Subcutaneous adipose tissue (tissue), 4 donors: ENCODE measurements around the gene ADD3. TPM values are rescaled to one million over a fixed set of nuclear protein-coding genes. Genes with fewer than 3 reads are reported as not detected.

Source experiments
- CTCF ChIP-seq: fragments of 450-650 bp; IDR thresholded peaks from one replicate; pipeline ENCODE4 v1.5.1; 2016; ENCODE audit warnings: low read depth, mild to moderate bottlenecking, control low read depth, antibody characterized with exemption, moderate library complexity
- total RNA-seq, 4 donors: library from RNA; depleted of rRNA; stranded (reverse); fragments of >200 nt; gene quantifications; one replicate each; pipeline ENCODE4 v1.1.0, GENCODE V29; 2016

The ADD3 gene
- total RNA-seq, 4 donors from 2014 or later = 139 to 654 (median 170) TPM

GRCh38 chr10:110107887-110108286, 100.1 kb downstream of the ADD3 start:
- TF ChIP-seq CTCF = no peak

DNA sequence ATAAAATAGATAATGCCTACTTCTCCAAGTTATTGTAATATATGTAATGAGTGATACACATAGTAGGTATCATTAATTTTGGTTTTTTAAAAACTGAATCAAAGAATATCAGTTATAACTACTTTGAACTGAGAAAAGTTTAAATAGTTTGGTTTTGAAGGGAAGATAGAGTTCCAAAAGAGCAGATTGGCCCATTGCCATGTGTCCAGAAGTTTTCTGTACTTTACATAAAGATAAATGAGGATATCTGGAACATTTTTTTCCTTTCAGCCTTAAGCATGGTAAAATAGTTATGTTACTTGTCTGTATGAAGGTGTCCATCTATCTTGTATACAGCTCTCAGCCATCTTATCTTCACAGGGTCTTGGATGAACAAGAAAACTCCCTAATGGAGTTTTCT, 101.7 kb downstream of the ADD3 start:
- TF ChIP-seq CTCF = no peak

DNA sequence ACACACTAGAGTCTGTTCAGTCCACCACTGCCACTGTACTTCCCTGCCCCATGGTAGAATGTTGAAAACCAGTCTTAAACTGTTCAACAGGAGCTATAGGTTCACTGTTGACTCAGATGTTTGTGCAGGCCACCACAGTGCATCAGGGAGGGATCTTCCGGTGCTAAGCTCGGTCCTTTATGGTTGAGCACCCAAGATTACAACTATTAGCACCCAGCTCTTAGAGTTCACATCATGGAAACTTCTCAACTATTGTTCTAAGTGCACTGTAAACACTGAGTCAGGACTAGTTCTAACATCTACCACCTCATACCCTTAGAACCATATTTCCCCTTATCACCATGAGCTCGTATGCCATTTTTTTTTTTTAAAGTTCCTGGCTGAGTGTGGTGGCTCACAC, 102.6 kb downstream of the ADD3 start:
- no peak for TF ChIP-seq CTCF

GRCh38 chr10:110113670-110114337, 106.0 kb downstream of the ADD3 start:
- TF ChIP-seq CTCF = no peak

- TF ChIP-seq CTCF = no peak
Measured at GRCh38 chr10:110115784-110116520, 108.2 kb downstream of the ADD3 start.

- no peak for TF ChIP-seq CTCF
Measured at GRCh38 chr10:110118891-110119621, 111.3 kb downstream of the ADD3 start.

DNA sequence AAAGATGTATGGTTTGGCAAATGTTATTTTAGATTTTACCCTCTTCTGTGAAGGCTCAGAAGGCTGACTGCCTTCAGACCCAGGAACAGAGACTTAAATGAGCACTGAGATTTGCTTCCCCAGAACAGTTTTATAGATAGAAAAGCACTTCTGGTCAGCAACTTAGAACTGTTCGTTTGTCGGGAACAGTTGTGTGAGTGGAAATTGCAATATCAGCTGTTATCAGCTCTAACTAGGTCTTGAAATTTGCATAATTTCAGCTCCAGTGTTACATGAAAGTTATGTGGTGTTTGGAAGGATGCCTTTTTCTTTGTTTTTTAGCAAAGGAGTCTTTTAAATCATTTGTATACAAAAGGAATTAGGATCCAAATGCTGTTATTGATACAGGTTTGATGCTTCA, 115.8 kb downstream of the ADD3 start:
- no peak for TF ChIP-seq CTCF
